Stimulated activated CD8-positive, alpha-beta memory T cell treated with anti-CD3 and anti-CD28 coated beads, Interleukin-7, amount 100 ng/mL, for 24 hours (primary cell): ENCODE data around the gene ATP5PB.

Source experiments
- DNase-seq: peaks from one replicate; pipeline ENCODE4 v3.0.0-alpha.2; 2020; ENCODE audit warnings: low read depth

The ATP5PB gene, protein sequence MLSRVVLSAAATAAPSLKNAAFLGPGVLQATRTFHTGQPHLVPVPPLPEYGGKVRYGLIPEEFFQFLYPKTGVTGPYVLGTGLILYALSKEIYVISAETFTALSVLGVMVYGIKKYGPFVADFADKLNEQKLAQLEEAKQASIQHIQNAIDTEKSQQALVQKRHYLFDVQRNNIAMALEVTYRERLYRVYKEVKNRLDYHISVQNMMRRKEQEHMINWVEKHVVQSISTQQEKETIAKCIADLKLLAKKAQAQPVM

DNA sequence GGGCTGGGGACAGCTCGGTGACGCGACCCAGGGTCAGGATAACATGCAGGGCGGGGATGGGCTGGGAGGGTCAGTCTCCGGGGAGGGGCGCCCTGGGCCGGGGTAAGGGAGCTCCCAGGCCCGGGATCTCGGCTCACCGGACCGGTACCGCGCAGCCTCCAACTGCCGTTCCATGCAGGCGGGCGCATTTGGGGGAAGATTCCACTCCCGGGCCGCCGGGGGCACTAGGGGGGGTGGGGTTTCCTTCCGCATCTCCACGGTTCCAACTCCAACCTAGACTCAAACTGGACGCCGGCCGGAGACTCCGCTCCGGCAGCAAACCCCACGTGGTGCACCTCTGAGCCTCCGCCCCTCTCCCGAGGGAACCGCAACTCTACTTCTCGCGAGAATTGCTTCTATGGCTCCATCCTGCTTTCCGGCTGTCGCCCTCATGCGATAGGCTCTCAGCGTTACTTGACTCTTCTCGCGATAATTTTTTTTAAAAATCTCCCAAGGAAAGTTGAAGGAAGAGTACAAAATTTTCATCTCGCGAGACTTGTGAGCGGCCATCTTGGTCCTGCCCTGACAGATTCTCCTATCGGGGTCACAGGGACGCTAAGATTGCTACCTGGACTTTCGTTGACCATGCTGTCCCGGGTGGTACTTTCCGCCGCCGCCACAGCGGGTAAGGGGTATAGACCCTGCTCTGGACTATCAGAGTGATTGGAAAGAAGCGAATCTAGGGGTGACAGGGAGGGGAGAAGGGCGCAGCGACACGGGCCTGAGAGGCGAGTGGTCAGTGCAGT lies at the start of gene ATP5PB, which contains the start of gene WDR77:
TSS of gene ATP5PB (plus strand) at position 547 of the 785 bp plus-strand sequence. CDS start at position 625, 78 bp downstream.
TSS of gene WDR77 (minus strand) at position 339 of the 785 bp plus-strand sequence. CDS start at position 252, 87 bp downstream.
- peak; percentile 75 for DNase-seq

DNA sequence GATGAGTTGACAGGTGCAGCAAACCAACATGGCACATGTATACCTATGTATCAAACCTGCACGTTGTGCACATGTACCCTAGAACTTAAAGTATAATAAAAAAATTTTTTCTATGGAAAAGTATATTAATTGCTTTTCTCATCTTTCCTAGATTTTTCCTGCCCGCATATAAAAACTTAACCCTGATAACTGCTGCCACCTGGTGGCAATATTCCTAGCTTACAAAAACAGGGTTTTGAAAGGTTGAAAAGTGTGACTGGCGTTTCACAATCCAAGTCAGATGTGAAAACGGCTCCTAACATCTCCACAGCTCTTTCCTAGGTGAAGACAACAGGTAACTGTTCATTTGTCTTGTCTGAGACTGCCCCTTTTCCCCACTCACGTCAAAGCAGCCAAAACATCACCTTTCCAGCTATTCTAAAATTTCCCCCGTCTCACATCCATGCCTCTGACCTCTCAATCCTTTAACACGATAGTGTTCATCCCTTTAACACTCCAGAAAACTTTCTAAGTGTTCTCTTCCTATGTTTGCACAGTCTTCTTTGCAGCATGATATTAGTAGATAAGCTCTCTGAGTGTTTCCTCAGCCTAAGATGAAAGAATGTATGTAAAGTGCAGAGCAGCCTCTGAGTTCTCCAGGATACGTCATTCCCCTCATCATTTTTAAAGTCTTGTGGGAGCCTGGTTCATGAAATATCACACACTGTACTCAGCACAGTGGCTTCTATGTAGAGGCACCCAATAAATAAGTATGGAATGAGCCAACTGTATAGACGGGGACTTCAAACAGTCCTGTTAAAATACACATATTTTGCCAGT lies 49.3 kb upstream of the ATP5PB start:
- no peak for DNase-seq

DNA sequence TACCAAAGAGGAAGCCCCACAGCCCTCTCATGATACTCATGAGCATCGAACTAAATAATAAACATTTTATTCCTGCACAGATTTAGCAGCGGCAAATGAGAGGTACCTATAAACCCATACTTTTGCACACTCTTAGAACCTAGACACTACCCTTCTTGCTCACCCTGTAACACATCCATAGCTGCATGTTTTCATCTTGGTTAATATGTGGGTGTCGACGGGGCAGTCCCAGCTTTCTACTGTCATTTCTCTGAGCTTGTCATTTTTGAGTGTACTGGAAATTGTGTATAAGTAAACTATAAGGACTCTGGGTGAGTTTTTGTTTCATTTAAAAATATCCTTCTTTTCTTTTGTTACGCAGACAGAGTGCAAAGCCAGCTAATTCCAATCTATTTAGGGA lies 47.2 kb upstream of the ATP5PB start:
- no peak for DNase-seq

DNA sequence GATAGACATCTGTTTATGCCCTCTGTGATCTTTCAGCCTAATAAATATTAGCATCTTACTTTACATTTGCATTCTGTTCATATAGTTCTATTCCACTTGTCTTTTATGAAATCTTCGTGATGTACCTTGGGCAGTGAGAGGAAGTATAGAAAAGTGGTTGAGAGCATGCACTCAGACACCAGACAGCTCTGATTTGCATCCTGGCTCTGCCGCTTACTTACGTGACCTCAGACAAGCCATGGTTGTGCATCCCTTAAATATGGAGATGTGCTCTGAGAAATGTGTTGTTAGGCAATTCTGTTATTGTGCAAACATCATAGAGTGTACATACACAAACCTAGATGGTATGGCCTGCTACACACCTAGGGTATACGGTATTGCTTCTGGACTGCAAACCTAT lies 44.7 kb upstream of the ATP5PB start:
- DNase-seq, result no peak

DNA sequence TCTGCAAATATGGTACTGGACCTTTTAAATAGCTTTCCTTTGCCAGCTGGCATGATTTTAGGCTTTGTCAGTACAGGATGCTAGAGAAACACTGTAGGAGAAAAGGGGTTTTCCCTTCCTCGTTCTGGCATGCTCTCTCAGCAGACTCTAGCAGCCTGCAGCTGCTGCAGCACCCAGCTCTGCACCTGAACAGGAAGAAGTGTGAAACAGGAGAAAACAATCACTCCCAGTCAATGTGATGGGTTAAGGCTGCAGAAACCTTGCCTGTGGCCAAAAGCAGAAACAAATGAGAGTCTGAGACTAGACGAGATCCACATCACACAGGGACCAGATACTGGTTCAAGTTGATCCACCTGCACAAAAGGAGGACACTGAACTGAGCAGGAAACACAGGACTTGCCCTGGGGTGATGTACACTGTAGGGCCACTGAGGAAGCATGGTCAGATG lies 42.9 kb upstream of the ATP5PB start:
- DNase-seq, result no peak

DNA sequence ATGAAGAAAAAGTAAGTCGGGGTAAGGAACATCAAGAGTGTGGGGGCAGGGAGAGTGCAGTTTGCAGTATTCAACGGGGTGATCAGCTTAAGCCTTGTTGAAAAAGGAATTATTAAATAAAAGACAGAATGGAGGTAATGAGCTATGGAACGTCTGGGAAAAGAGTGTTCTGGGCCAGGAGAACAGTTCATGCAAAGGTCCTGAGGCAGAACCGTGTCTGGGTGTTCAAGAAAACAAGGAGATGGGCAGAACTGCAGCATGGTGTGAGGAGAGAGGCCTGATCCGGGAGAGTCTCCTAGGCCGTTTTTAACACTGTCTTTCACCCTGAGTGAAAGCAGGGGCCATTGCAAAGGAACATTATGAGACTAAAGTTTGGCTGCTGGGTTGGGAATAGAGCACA lies 42.0 kb upstream of the ATP5PB start:
- no peak for DNase-seq

DNA sequence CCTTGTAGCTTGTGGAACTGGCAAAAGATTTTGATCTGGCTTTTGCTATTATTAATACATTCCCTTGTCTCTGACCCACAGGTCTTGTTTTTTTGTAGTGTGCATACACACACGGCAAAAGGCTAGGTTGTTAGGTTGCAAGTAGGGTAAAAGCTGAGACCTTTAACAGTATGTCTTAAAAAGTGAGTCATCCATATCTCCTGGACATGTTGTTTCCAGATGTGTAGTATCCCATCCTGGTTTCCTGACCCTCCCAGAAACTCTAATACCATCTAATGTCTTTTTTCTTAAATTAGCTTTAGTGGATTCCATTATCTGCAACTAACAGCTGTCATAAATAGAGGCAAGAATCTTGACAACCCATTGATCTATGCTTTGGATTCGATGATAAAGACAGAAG lies 36.4 kb upstream of the ATP5PB start:
- no peak for DNase-seq

DNA sequence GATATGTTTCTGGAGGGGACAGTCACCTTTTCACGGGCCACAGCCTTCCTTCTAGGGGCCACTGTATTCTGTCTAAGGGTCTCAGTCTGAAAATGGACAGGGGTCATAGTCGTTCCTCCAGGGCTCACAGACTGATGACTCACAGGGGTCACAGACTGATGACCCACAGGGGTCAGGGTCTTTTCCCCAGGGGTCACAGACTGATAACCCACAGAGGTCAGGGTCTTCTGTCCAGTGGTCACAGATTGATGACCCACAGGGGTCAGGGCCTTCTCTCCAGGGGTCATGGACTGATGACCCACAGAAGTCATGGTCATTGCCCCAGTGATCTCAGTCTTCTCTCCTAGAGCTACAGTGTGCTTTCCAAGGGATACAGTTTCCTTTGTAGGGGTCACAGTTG lies 34.5 kb upstream of the ATP5PB start:
- DNase-seq, result no peak

DNA sequence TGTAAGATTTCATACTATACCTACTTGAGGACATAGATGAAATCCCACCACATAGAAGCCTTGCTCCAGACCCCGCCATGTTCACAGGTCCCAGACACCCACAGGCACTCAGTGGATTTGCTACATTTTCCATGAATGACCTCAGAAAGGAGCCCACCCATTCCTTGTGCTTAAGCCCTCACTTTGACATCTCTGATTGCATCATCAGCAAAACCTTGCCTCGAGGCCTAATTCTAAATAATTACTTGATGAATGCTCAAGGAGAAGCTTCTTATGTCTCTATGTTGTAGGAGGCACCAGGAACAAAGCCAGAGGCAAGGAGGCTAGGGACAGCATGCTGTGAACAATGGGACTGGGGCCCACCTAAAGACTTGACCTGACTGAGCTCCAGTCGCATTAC lies 33.8 kb upstream of the ATP5PB start:
- DNase-seq, result no peak

DNA sequence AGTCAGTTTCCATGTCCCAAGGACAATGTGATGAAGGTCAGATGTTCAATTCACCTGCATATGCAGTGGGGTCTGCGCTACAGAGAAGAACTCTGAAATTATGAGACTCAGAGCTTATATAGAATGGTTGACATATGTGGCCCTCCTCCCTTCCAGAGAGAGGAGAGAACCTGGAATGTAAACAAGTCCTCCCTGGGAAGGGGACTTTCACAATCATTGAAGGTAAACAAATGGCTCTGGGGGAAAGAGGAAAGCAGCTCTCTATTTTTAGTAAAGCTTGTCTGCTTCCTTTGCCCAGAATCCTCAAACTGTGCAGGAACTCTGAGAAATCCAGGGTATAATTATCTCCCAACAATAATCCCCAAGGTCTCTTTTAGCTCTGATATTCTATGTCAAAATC lies 31.5 kb upstream of the ATP5PB start:
- no peak for DNase-seq

DNA sequence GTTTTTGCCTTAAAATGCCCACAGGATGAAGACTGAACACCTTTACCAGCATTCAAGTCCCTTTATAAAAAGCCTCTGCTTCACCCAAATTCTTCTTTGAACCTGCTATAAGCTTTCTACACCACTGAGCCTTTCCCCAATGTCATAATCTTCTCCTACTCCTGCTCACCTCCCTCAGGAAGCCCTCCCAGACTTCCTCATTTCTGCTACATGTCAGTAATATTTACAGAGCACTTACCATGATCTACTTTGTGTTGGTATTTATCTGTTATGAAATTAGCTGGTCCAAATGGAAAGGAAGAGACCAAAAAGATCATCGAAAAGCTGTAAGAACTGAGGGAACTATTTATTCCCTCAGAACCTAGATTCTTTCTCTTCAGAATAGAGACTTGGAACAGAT lies 30.2 kb upstream of the ATP5PB start:
- DNase-seq, result no peak

DNA sequence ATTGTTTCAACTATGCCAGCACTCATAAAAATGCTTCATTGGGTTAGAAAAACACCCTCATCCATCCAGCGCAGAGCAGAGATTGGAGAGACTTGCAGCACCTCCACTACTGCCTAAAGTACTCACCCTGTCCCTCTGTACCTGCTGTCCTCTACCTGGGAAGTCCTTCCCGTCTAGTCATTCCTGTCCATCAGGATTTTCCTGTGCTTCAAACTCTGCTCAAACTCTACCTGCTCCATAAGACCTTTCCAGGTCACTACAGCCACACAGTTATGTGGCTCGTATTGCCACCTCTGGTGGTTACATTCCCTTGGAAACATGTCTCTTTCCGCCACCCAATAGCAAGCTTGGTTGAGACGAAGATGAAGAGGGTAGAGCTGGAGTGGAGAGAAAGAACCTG lies 28.9 kb upstream of the ATP5PB start:
- DNase-seq, result no peak

DNA sequence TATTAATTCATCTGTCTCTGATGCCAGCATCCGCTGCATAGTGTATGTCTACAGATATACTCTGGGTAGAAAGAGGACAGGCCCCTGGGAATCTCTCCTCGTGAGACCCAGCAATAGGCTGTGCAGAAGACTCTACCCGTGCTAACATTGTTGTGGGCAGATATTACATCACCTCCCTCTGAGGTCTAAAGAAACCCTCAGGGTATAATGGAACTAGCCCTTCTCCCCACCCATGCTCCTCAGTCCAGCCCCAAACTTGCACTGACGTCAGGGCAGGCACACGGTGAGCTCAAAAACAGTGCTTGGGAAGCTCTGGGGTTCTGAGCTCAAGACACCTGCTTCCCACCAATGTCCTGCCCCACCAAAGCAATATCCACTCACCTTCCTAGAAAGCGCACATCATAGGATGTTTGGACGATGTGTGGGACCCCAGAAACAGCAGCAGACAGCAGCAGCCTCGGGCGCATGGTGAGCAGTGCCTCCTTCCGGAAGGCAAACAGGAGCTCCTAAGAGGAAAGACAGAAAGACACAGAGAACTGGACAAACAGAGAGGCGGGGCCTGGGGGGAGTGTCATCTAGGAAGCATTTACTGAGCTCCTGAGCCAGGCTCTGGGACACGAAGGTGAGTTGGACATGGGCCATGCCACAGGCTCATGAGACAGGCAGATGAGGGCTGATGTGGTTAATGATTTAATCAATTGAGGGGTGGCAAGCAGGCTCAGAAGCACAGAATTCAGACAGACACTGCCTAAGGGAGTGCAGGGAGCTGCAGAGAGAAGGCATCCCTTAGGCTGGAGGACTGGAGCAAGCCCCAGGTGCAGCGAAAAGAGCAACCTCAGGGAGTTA lies 26.5 kb upstream of the ATP5PB start:
- no peak for DNase-seq

DNA sequence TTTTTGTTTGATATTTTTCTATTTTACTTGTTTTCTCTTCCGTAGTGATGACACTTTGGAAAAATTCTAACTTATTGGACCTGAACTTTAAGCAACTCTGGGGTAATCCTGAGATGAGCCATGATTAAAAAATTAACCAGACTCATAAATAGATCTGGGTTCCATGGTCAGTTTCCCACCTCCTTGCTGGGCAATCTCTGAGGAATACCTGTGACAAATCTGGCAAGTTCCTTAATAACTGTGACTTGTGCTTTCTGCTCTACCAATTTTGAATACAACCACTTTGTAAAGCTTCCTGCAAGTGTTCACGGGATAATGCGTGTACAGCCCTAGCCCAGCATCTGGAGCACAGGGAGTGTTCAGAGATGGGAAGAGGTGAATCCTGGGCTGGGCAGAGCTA lies 25.0 kb upstream of the ATP5PB start:
- no peak for DNase-seq

DNA sequence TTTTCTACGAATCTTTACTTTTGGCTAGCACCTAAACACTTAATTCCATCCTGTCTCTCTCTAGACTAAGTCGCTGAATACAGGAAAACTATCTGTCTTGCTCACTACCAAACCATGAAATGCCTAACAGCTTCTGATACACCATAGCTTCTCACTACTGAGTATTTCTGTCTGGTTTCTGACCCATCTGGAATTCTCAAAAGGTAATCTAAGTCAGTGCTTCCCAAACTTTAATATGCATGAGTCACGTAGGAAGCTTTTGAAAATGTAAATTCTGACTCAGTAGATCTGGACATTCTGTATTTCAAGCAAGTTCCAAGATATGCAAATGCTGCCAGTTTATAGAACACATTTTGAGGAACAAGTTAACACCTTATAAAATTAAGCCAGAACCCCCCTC lies 12.5 kb upstream of the ATP5PB start:
- DNase-seq, result no peak

DNA sequence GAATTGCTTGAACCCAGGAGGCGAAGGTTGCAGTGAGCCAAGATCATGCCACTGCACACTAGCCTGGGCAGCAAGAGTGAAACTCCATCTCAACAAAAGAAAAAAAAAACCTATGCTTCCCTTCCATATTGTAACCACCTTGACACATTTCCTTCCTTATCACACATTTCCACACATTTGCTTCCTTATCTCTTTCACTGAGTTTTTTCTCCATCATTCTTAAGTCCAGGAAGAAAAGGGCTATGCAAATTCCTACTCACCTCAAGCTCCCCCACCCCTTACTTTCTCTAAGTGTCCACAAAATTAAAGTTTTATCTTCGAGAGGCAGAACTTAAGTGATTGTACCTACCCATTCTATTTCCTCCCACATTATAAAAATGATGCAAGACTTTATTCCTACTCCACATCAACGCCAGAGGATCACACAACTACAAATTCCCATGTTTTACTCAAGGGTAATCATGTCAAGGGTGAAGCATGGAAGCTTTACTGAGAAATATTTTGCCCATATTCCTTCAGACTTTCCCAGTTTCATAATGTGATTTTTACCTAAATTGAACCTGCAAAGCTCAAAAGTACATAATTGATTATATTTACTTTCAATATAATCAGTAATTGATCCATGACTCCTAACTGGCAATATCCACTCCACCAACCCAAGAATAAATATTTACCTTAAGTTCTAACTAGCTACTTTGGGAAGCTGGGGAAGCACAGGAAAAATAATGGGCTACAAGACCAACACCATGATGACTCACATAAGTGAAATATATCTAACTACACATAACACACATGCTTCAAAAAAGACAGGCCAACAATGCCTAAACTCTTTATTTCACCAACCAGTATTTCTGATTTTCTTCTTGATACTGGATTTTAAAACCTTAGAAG lies 9.6 kb upstream of the ATP5PB start:
- no peak for DNase-seq

DNA sequence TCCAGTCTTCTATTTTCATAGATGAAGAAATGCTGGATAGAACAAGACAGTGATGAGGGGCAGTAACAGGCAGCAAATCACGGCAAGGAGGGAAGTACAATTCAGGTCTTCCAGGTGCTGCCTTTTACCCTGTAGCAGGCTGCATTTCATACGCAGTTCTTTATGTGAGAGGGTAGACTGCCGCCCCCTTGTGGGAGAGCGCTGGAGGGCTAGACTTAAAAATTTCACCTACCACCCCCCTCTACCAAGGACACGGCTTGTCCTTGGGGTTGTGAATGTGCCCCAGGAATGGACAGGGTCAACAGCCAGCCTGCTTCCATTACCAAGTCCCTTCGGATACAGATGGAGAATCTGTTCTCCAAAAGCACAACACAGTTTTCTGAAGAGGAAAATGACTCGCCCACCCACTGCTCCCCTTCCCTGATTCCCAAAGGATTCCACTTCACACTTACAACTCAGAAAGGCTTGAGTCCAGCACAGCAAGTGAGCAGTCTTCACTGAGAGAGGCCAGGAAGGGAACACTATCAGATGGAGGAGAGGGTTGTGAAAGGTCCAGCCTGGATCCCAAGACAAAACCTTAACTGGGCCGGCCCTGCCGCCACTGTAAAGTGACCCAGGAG lies 7.6 kb upstream of the ATP5PB start:
- DNase-seq, result peak; percentile 30

DNA sequence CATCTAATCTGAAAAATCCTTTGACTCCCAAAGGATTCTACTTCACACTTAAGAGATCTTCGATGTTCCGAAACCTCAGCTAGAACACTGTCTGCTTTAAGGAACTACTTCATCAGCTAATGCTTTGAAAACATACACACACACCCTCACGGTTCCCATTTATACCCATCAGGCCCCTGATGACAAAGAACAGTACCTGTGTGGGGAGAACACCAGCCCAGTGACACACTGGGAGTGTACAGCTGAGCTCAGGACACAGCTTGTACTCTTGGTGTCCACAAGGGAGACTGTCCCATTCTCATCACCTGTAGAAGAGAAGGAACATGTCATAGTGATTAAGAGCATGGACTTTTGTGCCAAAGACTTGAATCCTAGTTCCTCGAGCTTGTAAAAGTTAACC lies 6.8 kb upstream of the ATP5PB start:
- no peak for DNase-seq

DNA sequence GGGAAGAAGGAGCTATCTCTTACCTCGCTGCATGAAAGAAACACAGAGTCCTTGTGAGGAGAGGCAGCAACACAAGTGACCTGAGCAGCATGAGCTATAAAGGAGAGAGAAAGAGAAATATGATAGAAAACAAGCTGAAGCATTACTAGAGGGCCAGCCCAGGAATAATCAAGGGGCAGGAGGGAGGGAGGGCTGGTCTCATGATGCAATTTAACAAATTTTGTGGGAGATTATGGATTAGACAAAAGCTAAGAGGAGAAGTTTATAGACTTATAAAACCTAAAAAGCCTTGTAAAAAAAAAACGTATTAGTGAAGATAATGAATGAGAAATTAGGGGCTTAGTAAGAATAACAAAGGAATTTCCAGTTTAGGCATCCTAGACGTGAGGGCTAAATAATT lies 5.2 kb upstream of the ATP5PB start:
- no peak for DNase-seq

DNA sequence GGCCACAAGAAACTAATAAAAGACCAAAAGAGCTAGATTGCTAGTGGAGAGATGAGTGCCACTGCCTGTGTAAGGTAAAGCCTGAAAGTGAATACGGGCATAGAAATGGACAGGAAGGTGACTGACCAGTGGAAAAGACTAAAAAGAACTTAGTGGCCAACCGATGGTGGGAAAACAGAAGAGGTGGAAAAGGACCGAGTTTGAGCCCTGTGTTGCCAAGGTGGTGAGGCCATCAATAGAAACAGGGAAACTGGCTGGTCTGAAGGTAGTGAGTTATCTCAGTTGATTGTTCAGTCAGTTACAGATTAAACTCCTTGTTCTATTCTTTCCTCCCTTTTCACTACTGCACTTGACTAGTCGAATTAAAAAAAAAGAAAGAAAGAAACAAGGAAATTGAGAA lies 2.7 kb upstream of the ATP5PB start:
- DNase-seq, result no peak
